DOHH2 (cell line): ENCODE results near the gene GFAP.

Experiments
- H3F3A ChIP-seq: fragments of 200-600 bp; sonication (generic), shearing (Covaris generic); 2 replicates; pipeline ENCODE4 v1.6.0; 2016; ENCODE audit warnings: antibody characterized with exemption, mild to moderate bottlenecking; ENCODE audit not compliant: control insufficient read depth, insufficient read depth
- H3K27ac ChIP-seq: fragments of 200-600 bp; sonication (generic); 2 replicates; pipeline ENCODE4 v1.5.1; 2014; ENCODE audit warnings: low read depth, mild to moderate bottlenecking, low read length, moderate library complexity
- H3K27me3 ChIP-seq: fragments of 200-600 bp; sonication (generic); 2 replicates; pipeline ENCODE4 v1.6.1; 2014; ENCODE audit warnings: mild to moderate bottlenecking, low read length, mixed read lengths; ENCODE audit not compliant: control insufficient read depth
- H3K36me3 ChIP-seq: fragments of 200-600 bp; sonication (generic); 2 replicates; pipeline ENCODE4 v1.6.1; 2014; ENCODE audit warnings: mild to moderate bottlenecking, low read length, moderate library complexity, mixed read lengths; ENCODE audit not compliant: control insufficient read depth
- H3K4me1 ChIP-seq: fragments of 200-600 bp; sonication (generic); 2 replicates; pipeline ENCODE4 v1.6.1; 2014; ENCODE audit warnings: mild to moderate bottlenecking, low read length, mixed read lengths; ENCODE audit not compliant: control insufficient read depth
- H3K4me2 ChIP-seq: fragments of 200-600 bp; sonication (generic); 2 replicates; pipeline ENCODE4 v1.6.0; 2014; ENCODE audit warnings: mild to moderate bottlenecking, low read length, moderate library complexity
- H3K4me3 ChIP-seq: fragments of 200-600 bp; sonication (generic); 2 replicates; pipeline ENCODE4 v1.5.1; 2014; ENCODE audit warnings: mild to moderate bottlenecking, low read length, mixed read lengths
- H3K79me2 ChIP-seq: fragments of 200-600 bp; sonication (generic); 2 replicates; pipeline ENCODE4 v1.6.1; 2014; ENCODE audit warnings: mild to moderate bottlenecking, low read length, mixed read lengths; ENCODE audit not compliant: control insufficient read depth
- H3K9me2 ChIP-seq: fragments of 200-600 bp; sonication (generic); replicated peaks from 2 replicates; pipeline ENCODE4 v1.6.1; 2014; ENCODE audit warnings: mild to moderate bottlenecking, low read length, mixed read lengths; ENCODE audit not compliant: control insufficient read depth
- H3K9me3 ChIP-seq: fragments of 200-600 bp; sonication (generic); 2 replicates; pipeline ENCODE4 v1.6.1; 2014; ENCODE audit warnings: antibody characterized with exemption, low read length, mixed read lengths; ENCODE audit not compliant: control insufficient read depth, insufficient read depth
- H4K20me1 ChIP-seq: fragments of 200-600 bp; sonication (generic); 2 replicates; pipeline ENCODE4 v1.6.0; 2014; ENCODE audit warnings: low read depth, mild to moderate bottlenecking, antibody characterized with exemption, low read length, moderate library complexity; ENCODE audit not compliant: control insufficient read depth, insufficient read depth
- EZH2phosphoT487 ChIP-seq: fragments of 200-600 bp; sonication (generic); IDR thresholded peaks from 2 replicates; pipeline ENCODE4 v1.6.1; 2017; ENCODE audit warnings: borderline replicate concordance, mild to moderate bottlenecking, antibody characterized with exemption, low read length, moderate library complexity, mixed read lengths
- TF ChIP-seq, protein P1 (sequence below): fragments of 200-600 bp; sonication (generic); IDR thresholded peaks from one replicate; pipeline ENCODE4 v1.5.1; 2014; ENCODE audit warnings: antibody characterized with exemption, mild to moderate bottlenecking, low read depth, low read length; ENCODE audit not compliant: poor library complexity, severe bottlenecking

Gene GFAP

DNA sequence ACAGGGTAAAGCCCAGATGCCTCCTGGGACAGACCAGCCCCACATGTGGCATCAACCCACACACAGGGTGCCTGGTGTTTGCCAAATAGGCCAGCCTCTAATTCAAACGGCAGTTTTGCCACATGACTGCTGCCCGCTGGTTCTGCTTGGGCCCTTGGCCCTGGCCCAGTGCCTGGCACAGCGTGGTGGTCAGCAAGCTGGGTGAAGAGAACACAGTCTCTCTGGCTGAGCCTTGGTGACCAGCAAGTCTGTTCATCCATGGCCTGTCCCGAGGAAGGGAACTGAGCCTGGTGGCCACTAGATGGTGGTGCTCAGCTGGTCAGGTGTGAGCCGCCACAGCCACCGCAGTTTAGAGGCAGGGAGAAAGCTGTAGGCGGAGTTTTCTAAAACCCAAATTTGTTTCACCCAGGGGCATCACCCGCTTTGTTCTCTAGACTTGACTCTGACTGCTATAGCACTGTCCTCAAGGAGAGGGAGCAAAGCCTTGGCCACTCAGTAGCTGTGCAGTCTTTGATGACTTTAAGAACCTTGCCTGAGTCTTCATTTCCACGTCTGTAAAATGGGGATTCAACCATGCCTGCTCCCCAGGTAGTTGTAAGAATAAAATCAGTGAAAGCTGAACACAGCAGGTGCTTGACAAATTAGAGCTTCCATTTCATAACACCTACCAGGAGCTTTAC lies 4.7 kb upstream of the GFAP start:
- Histone ChIP-seq H3K4me3 (no peak overlapping the region), H3K9me3 (no peaks in the 10 kb centered on the region), H3K79me2 (no peaks in the 10 kb centered on the region), H3K27me3 (peaks cover 5% of the 10 kb centered on the region; the same call in 1 of the 2 replicates), H3K36me3 (no peaks in the 10 kb centered on the region), H3K9me2 (no peaks in the 10 kb centered on the region), H4K20me1 (0 out of 2 replicates have a peak, but pooled peaks cover 3% of the 10 kb centered on the region), H3F3A (peaks cover 7% of the 10 kb centered on the region), H3K4me1 (peaks cover 13% of the 10 kb centered on the region), H3K4me2 (peak overlapping the region; percentile 4; the same call in 1 of the 2 replicates), H3K27ac (no peak overlapping the region)
- TF ChIP-seq EZH2phosphoT487, result no peak
- TF ChIP-seq, protein P1, sequence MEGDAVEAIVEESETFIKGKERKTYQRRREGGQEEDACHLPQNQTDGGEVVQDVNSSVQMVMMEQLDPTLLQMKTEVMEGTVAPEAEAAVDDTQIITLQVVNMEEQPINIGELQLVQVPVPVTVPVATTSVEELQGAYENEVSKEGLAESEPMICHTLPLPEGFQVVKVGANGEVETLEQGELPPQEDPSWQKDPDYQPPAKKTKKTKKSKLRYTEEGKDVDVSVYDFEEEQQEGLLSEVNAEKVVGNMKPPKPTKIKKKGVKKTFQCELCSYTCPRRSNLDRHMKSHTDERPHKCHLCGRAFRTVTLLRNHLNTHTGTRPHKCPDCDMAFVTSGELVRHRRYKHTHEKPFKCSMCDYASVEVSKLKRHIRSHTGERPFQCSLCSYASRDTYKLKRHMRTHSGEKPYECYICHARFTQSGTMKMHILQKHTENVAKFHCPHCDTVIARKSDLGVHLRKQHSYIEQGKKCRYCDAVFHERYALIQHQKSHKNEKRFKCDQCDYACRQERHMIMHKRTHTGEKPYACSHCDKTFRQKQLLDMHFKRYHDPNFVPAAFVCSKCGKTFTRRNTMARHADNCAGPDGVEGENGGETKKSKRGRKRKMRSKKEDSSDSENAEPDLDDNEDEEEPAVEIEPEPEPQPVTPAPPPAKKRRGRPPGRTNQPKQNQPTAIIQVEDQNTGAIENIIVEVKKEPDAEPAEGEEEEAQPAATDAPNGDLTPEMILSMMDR, result peak; percentile 68

DNA sequence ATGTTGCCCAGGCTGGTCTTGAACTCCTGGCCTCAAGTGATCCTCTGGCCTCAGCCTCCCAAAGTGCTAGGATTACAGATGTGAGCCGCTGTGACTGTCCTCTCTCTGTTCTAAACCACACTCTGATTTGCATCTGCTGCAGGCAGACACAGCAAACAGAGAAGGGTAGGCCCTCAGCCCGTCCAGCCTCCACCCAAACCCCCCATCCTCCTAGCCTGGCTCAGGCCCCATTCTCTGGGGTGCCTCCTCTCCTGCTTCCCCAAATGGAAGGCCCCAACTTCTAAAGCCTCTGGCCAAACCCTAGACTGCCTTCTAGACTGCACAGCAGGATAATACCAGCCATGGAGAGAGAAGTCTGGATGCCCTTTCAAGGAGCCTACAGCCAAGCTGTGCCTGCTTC lies 4.1 kb upstream of the GFAP start:
- H3K27ac ChIP-seq, result no peak overlapping the region

DNA sequence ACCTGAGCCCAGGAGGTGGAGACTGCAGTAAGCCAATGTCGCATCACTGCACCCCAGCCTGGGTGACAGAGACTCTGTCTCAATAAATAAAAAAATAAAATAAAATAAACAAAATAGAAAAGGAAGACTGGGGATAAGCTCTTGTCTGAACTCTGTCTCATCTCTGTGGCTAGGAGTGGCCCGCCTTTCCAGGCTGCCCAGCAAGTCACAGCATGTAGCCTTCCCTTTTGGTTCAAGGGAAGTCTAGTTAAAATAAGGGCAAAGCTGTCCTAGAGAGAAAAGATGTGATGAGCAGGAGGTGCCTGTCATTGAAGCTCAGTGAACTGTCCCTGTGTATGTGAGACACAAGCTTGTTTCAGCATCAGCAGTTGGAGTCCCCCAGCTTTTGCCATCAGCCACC lies 2.7 kb upstream of the GFAP start:
- H3F3A ChIP-seq, result peaks cover 2% of the 10 kb centered on the region; the same call in 1 of the 2 replicates
- peaks cover 28% of the 10 kb centered on the region for H3K4me1 ChIP-seq
- TF ChIP-seq, protein P1, result no peak
- no peak for TF ChIP-seq EZH2phosphoT487
- H3K27me3 ChIP-seq, result peaks cover 21% of the 10 kb centered on the region
- no peaks in the 10 kb centered on the region for H3K9me3 ChIP-seq
- H3K4me2 ChIP-seq, result no peak overlapping the region
- no peak overlapping the region for H3K4me3 ChIP-seq
- no peaks in the 10 kb centered on the region for H3K9me2 ChIP-seq
- H4K20me1 ChIP-seq, result no peaks in the 10 kb centered on the region
- H3K36me3 ChIP-seq, result no peaks in the 10 kb centered on the region
- no peak overlapping the region for H3K27ac ChIP-seq
- no peaks in the 10 kb centered on the region for H3K79me2 ChIP-seq

More for the DNA sequence above, 4.1 kb upstream of the GFAP start:
- H3K4me2 ChIP-seq, result no peak overlapping the region
- H3F3A ChIP-seq, result peaks cover 7% of the 10 kb centered on the region
- H3K36me3 ChIP-seq, result no peaks in the 10 kb centered on the region
- no peaks in the 10 kb centered on the region for H3K9me3 ChIP-seq
- no peak overlapping the region for H3K4me3 ChIP-seq
- peaks cover 10% of the 10 kb centered on the region; the same call in 1 of the 2 replicates for H3K27me3 ChIP-seq
- TF ChIP-seq, protein P1, result no peak
- TF ChIP-seq EZH2phosphoT487, result no peak
- H3K79me2 ChIP-seq, result no peaks in the 10 kb centered on the region
- H3K9me2 ChIP-seq, result no peaks in the 10 kb centered on the region
- 0 out of 2 replicates have a peak, but pooled peaks cover 3% of the 10 kb centered on the region for H4K20me1 ChIP-seq
- peaks cover 15% of the 10 kb centered on the region for H3K4me1 ChIP-seq
